Right atrium auricular region (tissue), 2 donors: ENCODE measurements around the gene KLHL25. TPM values are rescaled to one million over a fixed set of nuclear protein-coding genes. Genes with fewer than 3 reads are reported as not detected.

Source experiments
- DNase-seq: peaks from one replicate; pipeline ENCODE4 v3.0.0-alpha.2; 2019; ENCODE audit warnings: low spot score
- H3K27ac ChIP-seq, 2 donors: fragments of 200-600 bp; sonication (generic); 1 replicate in 1 of 2; 2 replicates in 1 of 2; pipeline ENCODE4 v1.5.1; 2016 to 2019
- H3K27me3 ChIP-seq, 2 donors: fragments of 200-600 bp; sonication (generic); one replicate each; pipeline versions ENCODE4 v1.5.1 to v1.6.0; 2017 to 2019
- H3K36me3 ChIP-seq: fragments of 200-600 bp; sonication (generic); one replicate; pipeline ENCODE4 v1.5.1; 2016
- H3K4me1 ChIP-seq, 2 donors: fragments of 200-600 bp; sonication (generic); one replicate each; pipeline versions ENCODE4 v1.5.1 to v1.6.0; 2017 to 2019
- H3K4me3 ChIP-seq, 2 donors: fragments of 200-600 bp; sonication (generic); 1 replicate in 1 of 2; 2 replicates in 1 of 2; pipeline ENCODE4 v1.5.1; 2017 to 2019; ENCODE audit warnings: mild to moderate bottlenecking in 1 of 2, moderate library complexity in 1 of 2
- H3K9me3 ChIP-seq, 2 donors: fragments of 200-600 bp; sonication (generic); one replicate each; pipeline ENCODE4 v1.5.1; 2019
- total RNA-seq, 2 donors: library from RNA; depleted of rRNA; stranded (reverse); fragments of >200 nt; gene quantifications; one replicate each; pipeline ENCODE4 v1.1.0, GENCODE V29; 2016
- TF ChIP-seq, protein P1 (sequence below), 2 donors: fragments of 200-600 bp; sonication (generic); IDR thresholded peaks; one replicate each; pipeline ENCODE4 v1.5.1; 2019; ENCODE audit warnings: antibody characterized with exemption in 2 of 2

Gene KLHL25
- total RNA-seq, 2 donors from 2014 or later, result 4.1 TPM

DNA sequence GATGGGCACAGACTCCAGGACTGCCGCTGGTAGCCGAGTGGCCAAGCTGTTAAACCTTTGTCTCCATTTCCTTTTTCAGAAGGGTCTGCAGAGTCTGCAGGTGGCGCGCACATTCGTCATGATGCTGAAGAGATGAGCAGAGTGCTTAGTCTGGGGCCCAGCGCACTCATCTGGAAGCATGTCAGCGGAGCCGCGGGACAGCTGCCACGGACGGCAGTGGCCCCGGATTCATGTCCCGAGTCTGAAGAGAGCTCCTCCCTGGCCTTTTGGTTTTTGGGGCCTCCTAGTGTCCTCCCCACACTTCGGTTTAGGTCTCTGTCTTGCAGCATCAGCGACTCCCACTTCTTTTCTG is 42.6 kb downstream of the KLHL25 start:
- H3K27ac ChIP-seq, result peak overlapping the region; percentile 71 to 81
- no peaks in the 10 kb centered on the region for H3K9me3 ChIP-seq
- TF ChIP-seq, protein P1, sequence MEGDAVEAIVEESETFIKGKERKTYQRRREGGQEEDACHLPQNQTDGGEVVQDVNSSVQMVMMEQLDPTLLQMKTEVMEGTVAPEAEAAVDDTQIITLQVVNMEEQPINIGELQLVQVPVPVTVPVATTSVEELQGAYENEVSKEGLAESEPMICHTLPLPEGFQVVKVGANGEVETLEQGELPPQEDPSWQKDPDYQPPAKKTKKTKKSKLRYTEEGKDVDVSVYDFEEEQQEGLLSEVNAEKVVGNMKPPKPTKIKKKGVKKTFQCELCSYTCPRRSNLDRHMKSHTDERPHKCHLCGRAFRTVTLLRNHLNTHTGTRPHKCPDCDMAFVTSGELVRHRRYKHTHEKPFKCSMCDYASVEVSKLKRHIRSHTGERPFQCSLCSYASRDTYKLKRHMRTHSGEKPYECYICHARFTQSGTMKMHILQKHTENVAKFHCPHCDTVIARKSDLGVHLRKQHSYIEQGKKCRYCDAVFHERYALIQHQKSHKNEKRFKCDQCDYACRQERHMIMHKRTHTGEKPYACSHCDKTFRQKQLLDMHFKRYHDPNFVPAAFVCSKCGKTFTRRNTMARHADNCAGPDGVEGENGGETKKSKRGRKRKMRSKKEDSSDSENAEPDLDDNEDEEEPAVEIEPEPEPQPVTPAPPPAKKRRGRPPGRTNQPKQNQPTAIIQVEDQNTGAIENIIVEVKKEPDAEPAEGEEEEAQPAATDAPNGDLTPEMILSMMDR (IDR thresholded peaks at IDR 0.05), result no peak
- peaks cover 22% of the 10 kb centered on the region for H3K36me3 ChIP-seq
- H3K27me3 ChIP-seq, result no peaks in the 10 kb centered on the region
- H3K4me3 ChIP-seq, result no peak overlapping the region
- H3K4me1 ChIP-seq, result peaks cover 0 to 67% of the 10 kb centered on the region in 2 donors
- no peak for DNase-seq

DNA sequence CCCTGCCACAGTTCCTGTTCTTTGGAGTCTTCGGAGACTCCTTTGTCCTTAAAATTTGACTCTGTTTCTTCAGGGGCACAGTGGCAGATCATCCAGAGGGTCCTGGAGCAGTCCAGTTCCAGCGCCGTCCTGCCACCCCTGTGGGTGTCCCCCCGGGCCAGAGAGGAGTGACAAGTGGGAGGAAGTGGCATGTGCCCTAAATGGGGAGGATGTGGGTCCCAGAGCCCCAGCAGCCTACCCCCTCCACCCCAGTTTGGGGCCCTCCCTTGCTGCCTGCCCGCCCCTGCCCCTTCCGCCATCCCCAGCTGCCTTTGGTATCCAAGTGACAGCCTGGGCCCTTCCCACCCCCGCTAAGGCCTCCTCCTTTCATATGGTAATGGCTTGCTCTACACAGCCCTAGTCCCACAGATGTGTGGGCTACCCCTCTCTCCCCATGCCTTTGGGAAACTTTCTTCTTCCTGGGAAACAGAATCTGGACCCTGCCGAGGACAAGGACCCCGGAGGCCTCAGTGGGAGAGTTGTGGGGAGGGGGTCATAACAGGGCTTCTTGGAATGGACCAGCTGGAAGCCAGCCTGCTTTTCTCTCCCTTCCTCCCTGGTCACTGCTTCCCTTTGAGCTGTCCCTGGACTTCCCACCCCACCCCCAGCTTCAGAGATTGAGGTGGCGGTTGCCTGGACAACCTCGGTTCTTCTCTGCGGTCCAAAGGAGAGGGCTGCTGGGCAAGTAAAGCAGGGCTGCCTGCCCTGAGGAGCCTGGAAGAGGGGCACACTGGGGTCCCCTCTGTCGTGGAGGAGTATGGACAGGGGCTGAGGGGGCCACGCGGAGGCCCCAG is 43.2 kb downstream of the KLHL25 start:
- peaks cover 0 to 67% of the 10 kb centered on the region in 2 donors for H3K4me1 ChIP-seq
- DNase-seq, result no peak
- H3K36me3 ChIP-seq, result peaks cover 28% of the 10 kb centered on the region
- no peaks in the 10 kb centered on the region for H3K27me3 ChIP-seq
- TF ChIP-seq, protein P1 (IDR thresholded peaks at IDR 0.05), result no peak
- H3K27ac ChIP-seq, result peak overlapping the region; percentile 71 to 81
- H3K4me3 ChIP-seq, result no peak overlapping the region
- no peaks in the 10 kb centered on the region for H3K9me3 ChIP-seq

DNA sequence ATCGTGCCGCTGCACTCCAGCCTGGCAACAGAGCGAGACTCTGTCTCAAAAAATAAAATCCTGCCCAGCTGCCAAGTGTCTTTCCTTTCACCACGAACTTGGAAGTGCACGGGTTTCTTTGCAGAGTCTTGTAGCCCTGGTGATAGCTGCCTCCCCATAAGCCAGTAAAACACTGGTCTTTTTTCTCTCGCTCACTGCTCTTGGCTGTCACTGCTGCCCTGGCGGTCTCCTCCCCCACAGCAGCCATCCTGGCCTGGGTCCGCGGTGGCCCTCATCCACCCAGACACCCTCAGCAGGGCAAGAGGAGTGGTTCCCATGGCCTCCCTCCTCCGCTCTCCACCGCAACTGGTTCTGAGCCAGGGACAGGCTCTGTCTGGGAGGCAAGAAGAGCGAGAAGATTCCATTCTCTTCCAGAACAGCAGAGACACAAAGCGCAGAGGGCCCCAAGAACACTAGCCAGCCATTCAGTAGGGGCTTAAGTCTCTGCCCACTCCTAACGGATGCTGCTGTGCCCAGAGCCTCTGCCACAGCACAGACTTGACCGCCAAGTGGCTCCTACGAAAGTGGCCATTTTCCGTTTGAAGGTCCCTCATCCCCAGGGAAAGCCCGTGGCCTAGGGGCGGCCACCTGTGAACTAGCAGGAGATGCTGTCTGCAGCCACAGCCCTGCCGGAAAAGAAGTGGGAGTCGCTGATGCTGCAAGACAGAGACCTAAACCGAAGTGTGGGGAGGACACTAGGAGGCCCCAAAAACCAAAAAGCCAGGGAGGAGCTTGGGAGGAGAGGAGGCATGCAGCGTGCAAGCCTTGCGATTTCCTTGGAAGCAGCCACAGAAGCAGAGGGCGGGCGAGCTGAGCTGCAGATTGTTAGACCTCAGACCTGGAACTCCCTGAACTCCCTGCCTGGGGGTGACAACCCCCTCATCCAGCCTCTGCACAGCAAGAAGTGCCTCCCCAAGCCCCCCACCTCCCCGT is 44.1 kb downstream of the KLHL25 start:
- DNase-seq, result peak; percentile 84
- Histone ChIP-seq H3K9me3 (no peaks in the 10 kb centered on the region), H3K27ac (peak overlapping the region; percentile 71 to 81), H3K4me3 (peak overlapping the region in 1 of 2 donors; percentile 25), H3K27me3 (no peaks in the 10 kb centered on the region), H3K36me3 (peaks cover 37% of the 10 kb centered on the region), H3K4me1 (peaks cover 0 to 62% of the 10 kb centered on the region in 2 donors)
- TF ChIP-seq, protein P1 (IDR thresholded peaks at IDR 0.05), result no peak

DNA sequence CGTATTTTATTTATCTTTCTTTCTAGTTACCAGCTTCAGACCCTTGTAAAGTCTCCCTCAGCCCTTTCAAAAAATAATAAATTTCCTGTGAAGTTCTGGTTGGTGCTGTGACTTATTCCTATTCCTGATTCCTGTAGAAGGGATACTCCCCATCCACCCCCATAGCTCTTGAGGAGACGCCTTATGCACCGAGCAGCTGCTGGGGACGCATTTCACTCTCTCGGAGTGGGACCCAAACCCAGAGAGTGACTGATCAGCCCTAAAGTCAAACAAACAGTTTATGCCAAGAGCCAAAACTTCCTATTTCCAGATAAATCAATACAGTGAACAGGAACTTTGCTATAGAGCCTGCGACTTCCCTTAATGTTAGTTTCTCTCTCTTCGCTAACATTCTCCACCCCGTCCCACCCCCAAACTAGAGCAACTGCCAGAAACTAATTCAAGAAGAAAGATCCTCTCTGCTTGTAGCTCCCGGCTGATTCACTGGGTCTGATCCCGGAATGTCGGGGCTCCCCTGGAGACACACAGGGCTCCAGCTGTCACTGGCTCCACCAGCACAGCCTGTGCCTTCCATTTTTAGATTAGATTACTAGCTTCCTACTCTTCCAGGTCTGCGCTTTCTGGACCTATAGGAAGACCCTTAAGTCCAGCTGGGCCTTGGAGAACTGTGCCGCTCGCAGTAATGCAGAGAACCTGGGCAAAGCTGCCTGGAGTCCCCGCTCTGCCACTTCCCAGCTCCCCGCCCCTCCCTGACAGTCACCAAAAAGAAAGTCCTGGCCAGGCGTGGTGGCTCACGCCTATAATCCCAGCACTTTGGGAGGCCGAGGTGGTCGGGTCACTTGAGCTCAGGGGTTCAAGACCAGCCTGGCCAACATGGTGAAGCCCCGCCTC is 45.2 kb downstream of the KLHL25 start:
- Histone ChIP-seq H3K9me3 (no peaks in the 10 kb centered on the region), H3K27me3 (no peaks in the 10 kb centered on the region), H3K27ac (peak overlapping the region; percentile 71 to 81), H3K4me3 (peak overlapping the region in 1 of 2 donors; percentile 25), H3K4me1 (peaks cover 0 to 51% of the 10 kb centered on the region in 2 donors), H3K36me3 (peaks cover 48% of the 10 kb centered on the region)
- peak; percentile 80 for DNase-seq
- TF ChIP-seq, protein P1 (IDR thresholded peaks at IDR 0.05), result no peak

DNA sequence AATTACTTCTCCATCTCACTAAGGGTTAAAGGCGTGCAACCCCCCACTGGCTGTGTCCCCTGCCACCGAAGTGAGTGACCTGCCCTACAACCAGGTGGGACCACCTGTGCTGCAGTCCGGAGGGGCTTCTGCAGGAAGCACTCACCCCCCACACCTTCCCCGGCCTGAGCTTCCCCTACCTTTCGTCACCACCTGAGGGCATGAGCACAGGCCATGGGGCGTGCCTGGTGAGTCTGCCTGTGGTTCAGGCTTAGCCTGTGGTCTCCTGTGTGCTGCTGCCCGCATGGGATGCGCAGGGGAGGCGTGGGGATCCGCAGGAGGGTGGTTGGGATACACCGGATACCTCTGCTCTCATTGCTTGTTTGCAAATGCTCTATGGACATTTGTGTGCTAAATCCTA is 46.0 kb downstream of the KLHL25 start:
- Histone ChIP-seq H3K9me3 (no peaks in the 10 kb centered on the region), H3K36me3 (peaks cover 56% of the 10 kb centered on the region), H3K27me3 (no peaks in the 10 kb centered on the region), H3K27ac (peak overlapping the region; percentile 71 to 81), H3K4me1 (peaks cover 0 to 48% of the 10 kb centered on the region in 2 donors), H3K4me3 (no peak overlapping the region)
- TF ChIP-seq, protein P1 (IDR thresholded peaks at IDR 0.05), result no peak
- peak; percentile 54 for DNase-seq
